Brain microvascular endothelial cell (primary cell): ENCODE data around the gene RAET1G.

ENCODE experiments used
- DNase-seq: peaks from one replicate; pipeline ENCODE4 v3.0.0-alpha.2; 2020
- H3K27ac ChIP-seq: fragments of 250-450 bp; sonication (Bioruptor Pico); 2 replicates; pipeline ENCODE4 v1.5.1; 2020; ENCODE audit warnings: mild to moderate bottlenecking, moderate library complexity
- H3K27me3 ChIP-seq: fragments of 250-450 bp; sonication (Bioruptor Pico); replicated peaks from 2 replicates; pipeline ENCODE4 v1.5.1; 2020; ENCODE audit warnings: mild to moderate bottlenecking
- H3K36me3 ChIP-seq: fragments of 250-450 bp; sonication (Bioruptor Pico); replicated peaks from 2 replicates; pipeline ENCODE4 v1.5.1; 2020; ENCODE audit warnings: mild to moderate bottlenecking
- H3K4me3 ChIP-seq: 2 replicates; pipeline ENCODE4 v1.5.1; 2011; ENCODE audit warnings: low read depth, mild to moderate bottlenecking, control low read depth, low read length, moderate library complexity
- CTCF ChIP-seq: IDR thresholded peaks from 2 replicates; pipeline ENCODE4 v1.5.1; 2011; ENCODE audit warnings: low read depth, mild to moderate bottlenecking, moderate library complexity, low read length, control low read depth, inconsistent platforms; ENCODE audit errors: missing control alignments
- in situ Hi-C: cut with HindIII; loops from 2 replicates; pipeline ENCODE4 v1.10.0; 2017; ENCODE audit warnings: low sequenced_read_pairs, low pct_ligation_motif_present

RAET1G gene

DNA sequence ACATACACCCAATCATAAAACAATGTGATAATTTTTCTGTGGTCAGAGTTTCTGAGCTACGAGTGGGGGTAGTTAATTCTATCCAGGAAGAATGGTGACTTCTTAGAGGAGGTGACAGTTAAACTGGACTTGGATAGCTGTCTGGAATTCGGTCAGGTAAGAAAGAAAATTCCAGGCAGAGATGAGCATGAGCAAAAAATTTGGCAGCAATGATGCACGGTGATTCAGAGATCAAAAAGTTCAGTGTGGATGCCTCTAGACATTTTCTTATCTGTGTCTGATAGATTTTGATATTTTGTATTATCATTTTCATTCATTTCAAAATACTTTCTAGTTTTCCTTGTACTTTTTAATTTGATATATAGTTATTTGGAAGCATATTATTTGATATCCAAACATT, 37.0 kb downstream of the RAET1G start:
- Histone ChIP-seq H3K27ac (no peak overlapping the region), H3K36me3 (no peaks in the 10 kb centered on the region), H3K27me3 (no peaks in the 10 kb centered on the region), H3K4me3 (no peak overlapping the region)
- in situ Hi-C loops = no loop called here
- TF ChIP-seq CTCF = no peak
- DNase-seq = no peak

- Histone ChIP-seq H3K36me3 (no peaks in the 10 kb centered on the region), H3K27me3 (no peaks in the 10 kb centered on the region), H3K27ac (no peak overlapping the region), H3K4me3 (no peak overlapping the region)
- TF ChIP-seq CTCF = no peak
- in situ Hi-C loops = no loop called here
- DNase-seq = no peak
Observed at GRCh38 chr6:149884617-149885016, 38.3 kb downstream of the RAET1G start.

GRCh38 chr6:149884215-149884614, 38.7 kb downstream of the RAET1G start:
- Histone ChIP-seq H3K36me3 (no peaks in the 10 kb centered on the region), H3K4me3 (no peak overlapping the region), H3K27ac (no peak overlapping the region), H3K27me3 (no peaks in the 10 kb centered on the region)
- peak; percentile 31 for DNase-seq
- in situ Hi-C loops = no loop called here
- TF ChIP-seq CTCF = no peak

DNA sequence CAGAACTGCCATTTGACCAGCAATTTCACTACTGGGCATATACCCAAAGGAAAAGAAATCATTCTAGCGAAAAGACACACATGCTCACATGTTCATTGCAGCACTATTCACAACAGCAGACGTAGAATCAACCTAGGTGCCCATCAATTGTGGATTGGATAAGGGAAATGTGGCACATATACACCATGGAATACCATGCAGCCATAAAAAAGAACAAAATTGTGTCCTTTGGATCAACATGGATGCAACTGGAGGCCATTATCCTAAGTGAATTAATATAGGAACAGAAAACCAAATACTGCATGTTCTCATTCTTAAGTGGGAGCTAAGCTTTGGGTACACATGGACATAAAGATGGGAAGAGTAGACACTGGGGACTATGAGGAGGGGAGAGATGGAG, 41.1 kb downstream of the RAET1G start:
- Histone ChIP-seq H3K27ac (no peak overlapping the region), H3K4me3 (no peak overlapping the region), H3K27me3 (no peaks in the 10 kb centered on the region), H3K36me3 (no peaks in the 10 kb centered on the region)
- TF ChIP-seq CTCF = no peak
- DNase-seq = no peak
- in situ Hi-C loops = no loop called here

DNA sequence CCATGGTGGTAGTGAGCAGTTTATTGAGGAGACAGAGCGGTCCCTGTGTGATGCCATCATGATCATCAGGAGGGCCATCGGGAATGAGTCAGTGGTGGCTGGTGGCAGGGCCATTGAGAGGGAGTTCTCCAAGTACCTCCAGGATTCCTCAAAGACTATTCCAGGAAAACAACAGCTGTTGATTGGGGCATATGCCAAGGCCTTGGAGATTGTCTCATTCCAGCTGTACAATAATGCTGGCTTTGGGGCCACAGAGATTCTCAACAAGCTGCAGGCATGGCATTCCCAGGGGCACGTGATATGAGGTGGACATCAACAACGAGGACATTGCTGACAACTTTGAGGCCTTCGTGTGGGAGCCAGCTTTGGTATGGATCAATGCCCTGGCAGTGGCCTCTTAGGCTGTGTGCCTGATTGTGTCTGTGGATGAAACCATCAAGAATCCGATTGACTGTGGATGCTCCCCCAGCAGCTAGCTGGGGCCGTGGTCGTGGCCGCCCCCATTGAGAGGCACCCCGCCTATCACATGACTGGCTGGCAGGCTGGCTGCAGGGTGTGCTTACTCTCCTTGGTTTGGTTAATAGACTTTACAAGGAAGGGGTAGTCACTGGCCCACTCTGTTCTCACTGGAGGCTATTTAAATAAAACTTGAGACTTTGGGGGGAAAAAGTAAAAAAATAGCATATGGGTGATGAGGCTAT, 41.7 kb downstream of the RAET1G start:
- no peak for DNase-seq
- no peak for TF ChIP-seq CTCF
- in situ Hi-C loops = no loop called here
- no peak overlapping the region for H3K27ac ChIP-seq
- H3K36me3 ChIP-seq = no peaks in the 10 kb centered on the region
- H3K4me3 ChIP-seq = no peak overlapping the region
- no peaks in the 10 kb centered on the region for H3K27me3 ChIP-seq

DNA sequence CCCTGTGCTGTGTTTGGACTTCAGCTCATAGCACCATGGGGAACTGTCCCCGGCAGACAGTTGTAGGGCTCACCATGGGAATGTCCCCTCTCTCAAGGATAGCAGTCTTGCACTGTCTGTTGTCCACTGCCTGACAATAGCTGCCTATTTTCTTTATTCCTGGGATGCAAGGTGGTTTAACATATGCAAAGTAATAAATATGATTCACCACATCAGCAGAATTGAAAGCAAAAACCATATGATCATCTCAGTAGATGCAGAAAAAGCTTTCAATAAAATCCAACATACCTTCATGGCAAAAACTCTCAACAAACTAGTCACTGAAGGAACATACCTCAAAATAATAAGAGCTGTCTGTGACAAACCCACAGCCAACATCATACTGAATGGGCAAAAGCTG, 45.3 kb downstream of the RAET1G start:
- no peaks in the 10 kb centered on the region for H3K27me3 ChIP-seq
- no peak overlapping the region for H3K27ac ChIP-seq
- in situ Hi-C loops = no loop called here
- no peaks in the 10 kb centered on the region for H3K36me3 ChIP-seq
- no peak for TF ChIP-seq CTCF
- DNase-seq = no peak
- no peak overlapping the region for H3K4me3 ChIP-seq
